Activated gamma-delta T cell treated with anti-CD3 and anti-CD28 coated beads, Interleukin-2, amount 50 U/mL, for 16 hours (primary cell): ENCODE results near the gene DAB2IP.

Experiments
- DNase-seq: peaks from one replicate; pipeline ENCODE4 v3.0.0-alpha.2; 2020; ENCODE audit warnings: low read depth

The DAB2IP gene

DNA sequence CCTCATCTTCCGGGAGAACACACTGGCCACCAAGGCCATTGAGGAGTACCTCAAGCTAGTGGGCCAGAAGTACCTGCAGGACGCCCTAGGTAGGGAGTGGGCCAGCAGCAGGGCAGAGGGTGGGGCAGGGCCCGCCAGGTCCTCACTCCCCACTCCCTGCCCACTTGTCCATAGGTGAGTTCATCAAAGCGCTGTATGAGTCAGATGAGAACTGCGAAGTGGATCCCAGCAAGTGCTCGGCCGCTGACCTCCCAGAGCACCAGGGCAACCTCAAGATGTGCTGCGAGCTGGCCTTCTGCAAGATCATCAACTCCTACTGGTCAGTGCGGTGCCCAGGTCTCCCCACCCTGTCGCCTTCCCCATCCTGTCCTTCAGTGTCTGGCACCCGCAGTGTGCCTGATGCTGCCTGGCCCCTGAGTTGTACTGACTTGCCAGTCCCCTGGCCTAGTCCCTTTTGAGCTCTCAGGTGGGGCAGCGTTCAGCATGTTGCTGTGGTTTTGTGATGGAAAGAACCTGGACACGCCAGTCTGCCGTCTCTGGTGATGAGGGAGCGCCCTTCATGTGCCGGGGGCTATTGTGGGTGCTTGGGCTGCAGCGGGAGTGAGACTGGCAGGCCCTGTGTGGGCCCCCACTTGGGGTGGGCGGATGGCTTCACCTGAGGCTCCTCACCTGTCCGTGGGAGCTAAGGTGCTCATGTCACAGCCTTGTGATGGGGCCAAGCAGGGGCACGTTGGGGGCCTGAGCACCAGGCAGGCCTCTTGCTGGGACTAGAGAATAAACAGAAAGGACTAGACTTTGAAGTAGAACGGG, 112.3 kb downstream of the DAB2IP start:
- DNase-seq, result no peak

DNA sequence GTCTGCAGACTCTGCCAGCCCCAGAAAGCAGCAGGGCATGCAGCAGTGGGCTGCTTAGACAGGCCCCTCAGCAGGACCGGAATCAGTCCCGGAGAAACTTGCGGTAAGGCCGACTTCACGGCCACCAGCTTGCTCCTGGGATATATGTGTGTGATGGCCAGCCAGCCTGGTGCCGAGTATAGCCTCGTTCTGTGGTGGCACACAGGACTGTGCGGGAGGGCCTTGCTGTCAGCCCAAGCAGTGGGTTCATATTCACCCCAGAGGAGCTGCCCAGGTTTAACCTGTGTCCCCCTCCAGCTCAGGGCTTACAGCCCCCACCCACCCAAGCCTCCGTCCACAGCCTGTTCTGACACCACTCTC, 112.9 kb downstream of the DAB2IP start:
- no peak for DNase-seq

DNA sequence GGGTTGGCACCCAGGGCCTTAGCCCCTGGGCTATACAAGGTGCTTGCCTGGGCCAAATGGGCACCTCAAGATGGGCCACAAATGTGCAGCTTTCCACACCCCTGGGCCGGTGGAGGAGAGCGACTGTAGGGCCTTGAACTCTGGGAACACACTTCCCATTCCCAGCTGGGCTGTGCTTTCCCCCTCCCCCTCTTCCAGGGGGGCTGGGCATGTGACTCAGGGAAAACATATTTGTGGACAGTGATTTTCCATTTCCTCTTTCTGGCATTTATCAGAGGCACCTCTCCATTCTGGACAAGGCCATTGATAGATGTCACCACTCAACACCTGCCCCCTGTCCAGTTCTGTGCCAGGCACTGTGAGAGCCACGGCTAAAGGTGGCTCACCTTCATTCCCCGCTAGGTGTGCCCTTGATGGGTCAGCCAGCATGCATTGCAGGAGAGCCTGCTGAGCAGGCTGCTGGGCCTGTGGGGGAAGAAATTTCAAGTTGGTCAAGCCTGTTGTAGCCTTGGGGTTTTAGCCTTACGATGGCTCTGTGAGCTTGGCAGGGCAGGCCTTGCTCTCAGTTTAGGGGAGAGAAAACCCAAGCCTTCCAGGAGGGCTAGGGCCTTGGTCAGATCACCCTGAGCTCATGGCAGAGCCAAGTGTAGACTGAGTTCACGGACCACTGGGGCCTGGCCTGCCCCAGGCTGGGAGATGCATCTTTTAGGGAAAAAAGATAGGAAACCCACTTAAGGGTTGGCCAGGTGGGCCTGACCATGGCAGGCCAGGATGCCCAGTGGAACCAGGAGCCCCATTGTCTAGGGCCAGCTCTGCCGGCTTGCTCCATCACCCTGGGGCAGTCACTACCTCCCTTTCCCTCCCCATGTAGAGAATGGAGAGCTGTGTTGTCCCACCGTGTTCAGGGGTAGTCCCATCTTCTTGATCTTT, 113.9 kb downstream of the DAB2IP start:
- DNase-seq, result no peak

DNA sequence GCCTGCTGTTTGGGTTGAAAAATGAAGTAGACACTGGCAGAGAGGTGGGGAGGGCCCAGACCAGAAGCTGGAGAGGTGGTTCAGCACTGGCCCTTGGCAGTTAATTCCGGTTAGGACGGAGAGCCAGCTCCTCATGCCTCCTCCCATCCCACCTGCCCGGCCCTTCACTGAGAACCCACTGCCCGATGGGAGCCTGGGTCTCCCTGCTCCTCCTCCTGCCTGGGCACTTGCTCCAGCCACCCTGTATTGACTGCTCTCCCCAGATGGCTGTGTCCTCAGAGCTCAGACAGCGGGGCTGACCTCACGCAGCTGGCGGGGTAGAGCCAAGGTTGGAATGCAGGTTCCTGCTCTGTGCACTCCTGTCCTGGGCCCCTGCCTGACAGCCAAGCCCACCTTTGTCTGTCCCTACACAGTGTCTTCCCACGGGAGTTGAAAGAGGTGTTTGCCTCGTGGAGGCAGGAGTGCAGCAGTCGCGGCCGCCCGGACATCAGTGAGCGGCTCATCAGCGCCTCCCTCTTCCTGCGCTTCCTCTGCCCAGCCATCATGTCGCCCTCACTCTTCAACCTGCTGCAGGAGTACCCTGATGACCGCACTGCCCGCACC, 114.7 kb downstream of the DAB2IP start:
- DNase-seq, result no peak

DNA sequence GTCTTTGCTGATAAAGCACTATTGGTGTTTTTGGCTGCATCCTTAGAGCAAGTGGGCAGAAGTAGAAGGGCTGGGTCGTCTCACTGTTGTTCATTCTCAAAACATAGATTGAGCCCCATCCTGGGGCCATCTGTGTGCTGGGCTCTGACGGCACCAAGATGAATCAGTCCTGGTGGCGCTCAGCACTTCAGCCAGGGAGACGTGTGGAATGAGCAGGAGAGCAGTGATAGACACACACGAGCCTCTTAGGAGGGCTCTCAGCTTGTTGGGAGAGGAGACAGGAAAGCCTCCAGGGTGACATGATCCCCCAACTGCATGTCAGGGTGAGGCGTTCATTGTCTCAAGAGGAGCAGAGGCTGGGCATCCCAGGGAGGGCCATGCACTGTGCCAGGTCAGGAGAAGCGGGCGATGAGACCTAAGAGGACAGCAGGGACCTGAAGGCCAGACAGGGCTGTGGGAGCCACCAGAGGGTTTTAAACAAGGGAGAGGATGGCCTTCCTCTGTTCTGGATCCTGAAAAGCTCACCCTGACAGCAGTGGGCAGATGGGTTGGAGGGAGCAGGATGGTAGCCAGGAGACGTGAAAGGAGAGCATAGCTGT, 115.8 kb downstream of the DAB2IP start:
- no peak for DNase-seq

DNA sequence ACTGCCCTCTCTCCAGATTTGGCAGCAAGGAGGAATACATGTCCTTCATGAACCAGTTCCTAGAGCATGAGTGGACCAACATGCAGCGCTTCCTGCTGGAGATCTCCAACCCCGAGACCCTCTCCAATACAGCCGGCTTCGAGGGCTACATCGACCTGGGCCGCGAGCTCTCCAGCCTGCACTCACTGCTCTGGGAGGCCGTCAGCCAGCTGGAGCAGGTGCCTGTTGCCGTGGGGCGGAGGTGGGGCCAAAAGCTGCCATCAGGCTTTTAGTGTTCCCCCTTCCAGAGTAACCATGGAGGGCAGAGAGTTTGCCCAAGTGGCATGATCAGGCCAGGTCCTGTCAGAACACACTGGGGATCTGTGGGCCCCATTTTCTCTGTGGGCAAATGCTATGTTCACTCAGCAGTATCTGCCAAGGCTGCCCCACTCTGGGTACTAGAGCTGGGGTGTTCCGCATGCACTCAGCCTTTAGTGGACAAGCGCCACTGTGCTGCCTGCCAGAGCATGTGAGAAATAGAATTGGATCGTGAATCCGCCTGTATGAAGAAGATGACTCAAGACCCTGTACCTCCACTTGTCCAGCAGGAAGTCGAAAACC, 117.1 kb downstream of the DAB2IP start:
- no peak for DNase-seq

DNA sequence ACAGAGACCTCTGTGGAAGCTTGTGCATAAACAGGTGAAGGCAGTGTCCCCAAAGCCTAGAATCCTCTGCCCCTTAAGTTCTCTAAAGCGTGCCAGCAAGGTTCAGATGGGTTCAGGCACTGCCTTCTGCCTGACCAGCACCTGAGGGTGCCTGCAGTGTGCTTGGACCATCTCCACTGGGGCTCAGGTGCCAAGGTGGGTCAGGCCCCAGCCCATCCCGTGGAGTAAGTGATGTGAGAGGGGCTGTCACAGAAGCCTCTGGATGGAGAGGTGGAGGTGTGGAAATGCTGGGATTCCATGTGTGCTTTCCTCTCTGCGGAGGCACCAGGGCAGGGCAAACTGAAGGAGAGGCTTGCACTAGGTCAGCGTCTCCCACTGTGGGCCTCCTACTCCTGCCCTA, 118.5 kb downstream of the DAB2IP start:
- no peak for DNase-seq

DNA sequence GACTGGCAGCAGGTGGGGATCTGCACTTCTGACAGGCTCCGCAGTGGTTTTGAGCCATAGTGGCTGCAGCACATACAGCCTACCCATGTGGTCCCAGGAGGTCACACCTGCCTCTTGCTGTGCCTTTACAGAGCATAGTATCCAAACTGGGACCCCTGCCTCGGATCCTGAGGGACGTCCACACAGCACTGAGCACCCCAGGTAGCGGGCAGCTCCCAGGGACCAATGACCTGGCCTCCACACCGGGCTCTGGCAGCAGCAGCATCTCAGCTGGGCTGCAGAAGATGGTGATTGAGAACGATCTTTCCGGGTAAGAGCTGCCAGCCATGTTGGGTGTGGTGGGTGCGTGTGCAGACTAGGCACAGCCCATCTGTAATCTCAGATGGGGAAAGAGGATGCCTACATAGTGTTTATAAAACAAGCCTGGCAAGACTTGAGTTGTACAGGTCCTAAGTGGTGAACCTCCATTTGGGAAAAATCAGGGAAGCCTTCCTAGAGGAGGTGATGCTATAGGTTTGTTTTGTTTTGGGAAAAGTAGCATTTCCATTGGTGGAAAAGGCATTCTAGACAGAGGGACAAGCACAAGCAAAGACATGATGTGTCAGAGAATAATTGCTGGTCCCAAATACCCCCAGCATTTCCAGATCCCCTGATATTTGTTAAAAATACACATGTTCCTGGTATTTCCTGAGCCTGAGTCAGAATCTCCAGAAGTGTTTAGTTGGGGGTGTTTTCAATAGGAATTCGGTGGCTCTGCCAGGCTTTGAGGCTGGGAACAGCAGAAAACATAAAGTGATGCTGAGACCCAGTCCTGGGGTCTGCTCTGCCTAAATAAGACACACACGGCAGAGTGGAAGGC, 119.2 kb downstream of the DAB2IP start:
- DNase-seq, result no peak

DNA sequence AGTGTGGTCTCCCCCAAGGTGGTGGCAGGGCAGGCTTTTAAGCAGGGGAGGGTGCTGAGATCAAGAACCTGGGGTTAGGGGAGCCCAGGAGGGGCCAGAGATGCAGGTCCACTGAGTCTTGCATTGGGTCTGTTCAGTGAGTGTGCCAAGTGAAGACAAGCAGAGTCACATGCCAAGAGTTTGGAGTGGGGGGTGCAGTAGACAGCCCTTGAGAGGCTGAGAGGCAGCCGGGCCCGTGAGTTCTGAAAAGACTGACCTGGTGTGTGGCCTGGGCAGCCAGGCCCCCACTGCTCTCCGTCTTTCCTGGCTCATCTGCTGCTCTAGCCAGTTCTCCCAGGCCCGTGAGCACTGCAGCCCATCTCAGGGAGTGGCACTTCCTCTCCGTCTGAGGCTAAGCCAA, 120.0 kb downstream of the DAB2IP start:
- no peak for DNase-seq

DNA sequence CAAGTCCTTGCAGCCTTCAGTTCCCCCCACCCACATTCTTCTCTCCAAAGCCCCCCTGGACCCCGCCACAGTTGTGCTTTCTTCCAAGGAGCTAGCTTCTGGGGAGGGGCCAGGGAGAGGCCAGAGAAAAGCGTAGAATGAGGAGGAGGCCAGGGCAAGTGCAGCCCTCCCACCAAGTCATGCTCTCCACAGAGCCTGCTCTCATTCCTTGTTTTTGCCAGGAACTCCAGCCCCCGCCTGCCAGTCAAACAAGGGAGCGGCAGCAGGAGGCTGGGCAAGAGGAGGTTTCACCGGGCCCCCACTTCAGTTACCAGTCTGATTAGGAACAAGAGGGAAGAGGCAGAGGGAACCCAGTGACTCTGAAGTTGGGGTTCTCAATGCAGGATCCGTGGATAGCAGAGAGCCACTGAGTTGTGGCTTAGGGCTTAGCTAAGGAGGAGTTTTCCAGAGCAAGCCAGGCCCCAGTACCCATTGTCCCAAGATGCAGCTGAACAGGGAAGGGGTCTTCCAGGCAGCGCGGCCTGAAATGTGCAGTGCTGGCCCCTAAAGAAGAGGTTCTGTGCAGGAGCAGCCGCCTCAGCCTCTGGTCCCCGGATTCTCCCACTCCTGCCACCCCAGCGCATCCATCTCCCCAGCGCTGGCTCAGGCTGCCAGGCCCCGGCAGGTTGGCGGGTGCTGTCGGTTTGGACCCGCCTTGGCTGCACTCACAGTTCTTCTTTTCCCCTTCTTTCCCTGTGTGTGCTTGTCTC, 120.6 kb downstream of the DAB2IP start:
- DNase-seq, result no peak

DNA sequence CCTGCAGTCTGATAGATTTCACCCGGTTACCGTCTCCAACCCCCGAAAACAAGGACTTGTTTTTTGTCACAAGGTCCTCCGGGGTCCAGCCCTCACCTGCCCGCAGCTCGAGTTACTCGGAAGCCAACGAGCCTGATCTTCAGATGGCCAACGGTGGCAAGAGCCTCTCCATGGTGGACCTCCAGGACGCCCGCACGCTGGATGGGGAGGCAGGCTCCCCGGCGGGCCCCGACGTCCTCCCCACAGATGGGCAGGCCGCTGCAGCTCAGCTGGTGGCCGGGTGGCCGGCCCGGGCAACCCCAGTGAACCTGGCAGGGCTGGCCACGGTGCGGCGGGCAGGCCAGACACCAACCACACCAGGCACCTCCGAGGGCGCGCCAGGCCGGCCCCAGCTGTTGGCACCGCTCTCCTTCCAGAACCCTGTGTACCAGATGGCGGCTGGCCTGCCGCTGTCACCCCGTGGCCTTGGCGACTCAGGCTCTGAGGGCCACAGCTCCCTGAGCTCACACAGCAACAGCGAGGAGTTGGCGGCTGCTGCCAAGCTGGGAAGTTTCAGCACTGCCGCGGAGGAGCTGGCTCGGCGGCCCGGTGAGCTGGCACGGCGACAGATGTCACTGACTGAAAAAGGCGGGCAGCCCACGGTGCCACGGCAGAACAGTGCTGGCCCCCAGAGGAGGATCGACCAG, 121.3 kb downstream of the DAB2IP start:
- no peak for DNase-seq

DNA sequence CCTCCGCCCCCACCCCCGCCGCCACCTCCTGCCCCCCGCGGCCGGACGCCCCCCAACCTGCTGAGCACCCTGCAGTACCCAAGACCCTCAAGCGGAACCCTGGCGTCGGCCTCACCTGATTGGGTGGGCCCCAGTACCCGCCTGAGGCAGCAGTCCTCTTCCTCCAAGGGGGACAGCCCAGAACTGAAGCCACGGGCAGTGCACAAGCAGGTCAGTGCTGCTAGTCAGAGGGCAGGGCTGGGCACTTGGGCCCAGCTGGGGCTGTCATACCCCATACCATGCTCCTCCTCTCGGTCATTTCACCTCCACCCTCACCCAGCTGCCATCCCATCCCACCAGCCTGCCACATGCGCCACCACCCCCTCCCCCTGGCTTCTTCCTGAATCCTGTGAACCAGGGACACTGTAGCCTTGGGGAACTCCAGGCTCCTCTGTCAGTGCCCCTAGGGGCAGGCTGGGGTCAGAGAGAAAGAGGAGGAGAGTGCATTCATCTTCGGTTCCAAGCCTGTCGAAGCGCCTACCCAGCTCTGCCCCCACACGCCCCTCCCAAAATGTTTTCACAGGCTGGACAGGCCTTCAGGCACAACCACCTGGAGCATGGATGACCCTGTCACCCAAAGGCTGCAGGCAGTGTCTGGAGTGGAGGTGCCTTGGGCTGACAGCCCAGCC, 122.0 kb downstream of the DAB2IP start:
- DNase-seq, result no peak

DNA sequence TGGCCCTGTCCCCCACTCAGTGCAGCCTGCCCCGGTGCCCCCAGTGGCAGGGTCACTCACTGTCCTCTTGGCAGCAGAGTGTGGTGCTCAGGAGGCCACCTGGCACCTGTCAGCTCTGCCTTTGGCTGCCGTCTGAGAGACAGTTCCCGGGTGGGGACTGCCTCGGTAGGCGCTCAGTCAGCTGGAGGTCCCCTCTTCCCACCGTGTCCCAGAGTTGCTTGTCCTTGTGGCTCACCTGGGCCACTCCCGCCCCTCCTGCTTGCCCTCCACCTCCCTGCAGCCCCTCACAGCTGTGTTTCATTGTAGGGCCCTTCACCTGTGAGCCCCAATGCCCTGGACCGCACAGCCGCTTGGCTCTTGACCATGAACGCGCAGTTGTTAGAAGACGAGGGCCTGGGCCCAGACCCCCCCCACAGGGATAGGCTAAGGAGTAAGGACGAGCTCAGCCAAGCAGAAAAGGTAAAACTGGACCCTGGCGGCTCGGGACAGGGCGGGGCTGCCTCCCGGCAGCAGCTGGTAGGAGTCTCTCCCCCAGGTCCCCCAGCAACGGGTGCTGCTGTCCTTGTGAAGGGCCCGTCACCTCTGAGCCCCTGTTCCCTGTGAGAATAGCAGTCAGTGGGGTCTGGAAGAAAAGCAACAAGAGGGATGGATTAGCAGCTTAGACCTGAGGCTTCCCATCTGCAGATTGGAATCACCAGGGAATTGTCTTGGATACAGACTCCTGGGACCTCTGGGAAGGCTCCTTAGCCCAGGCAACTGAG, 122.7 kb downstream of the DAB2IP start:
- DNase-seq, result no peak

DNA sequence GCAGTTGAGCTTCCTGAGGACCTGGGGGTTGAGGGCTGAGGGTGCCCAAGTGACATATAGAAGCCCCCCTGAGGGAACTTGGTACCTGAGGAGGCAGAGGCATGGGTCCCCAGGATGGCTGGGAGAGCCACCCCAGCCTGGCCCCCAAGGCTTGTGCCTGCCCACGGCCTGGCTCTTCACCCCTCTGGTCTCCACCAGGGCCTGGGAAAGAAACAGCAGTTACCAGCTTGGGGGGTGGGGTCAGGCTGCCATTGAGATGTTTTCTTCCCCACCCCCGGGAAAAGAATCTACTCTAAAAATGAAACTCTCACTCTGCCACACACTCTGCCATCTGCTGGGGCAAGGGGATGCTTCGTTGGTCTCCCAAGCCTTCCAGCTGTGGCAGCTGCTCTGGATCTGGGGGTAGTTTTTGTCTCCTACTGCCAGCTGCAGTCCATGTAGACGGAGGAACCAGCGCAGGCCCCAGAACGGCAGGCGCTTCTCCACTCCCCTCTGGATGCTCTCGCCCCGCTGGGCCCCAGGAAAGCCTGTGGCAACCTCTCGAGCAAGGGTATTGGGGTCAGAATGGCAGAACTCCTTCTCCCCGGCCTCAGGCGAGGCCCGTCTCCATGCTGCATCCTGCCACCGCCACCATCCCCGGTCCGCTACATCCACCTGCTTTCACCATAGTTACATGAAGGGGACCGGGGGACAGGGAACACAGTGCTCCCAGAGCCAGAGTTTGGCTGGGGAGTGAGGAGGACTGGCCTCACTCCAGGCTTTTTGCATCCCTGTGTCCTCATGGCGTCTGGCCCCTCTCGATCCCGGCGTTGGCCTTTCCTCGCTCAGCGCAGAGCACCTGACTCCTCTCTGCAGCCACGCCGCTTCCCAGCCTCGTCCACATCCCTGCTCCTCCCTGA, 123.5 kb downstream of the DAB2IP start:
- no peak for DNase-seq

DNA sequence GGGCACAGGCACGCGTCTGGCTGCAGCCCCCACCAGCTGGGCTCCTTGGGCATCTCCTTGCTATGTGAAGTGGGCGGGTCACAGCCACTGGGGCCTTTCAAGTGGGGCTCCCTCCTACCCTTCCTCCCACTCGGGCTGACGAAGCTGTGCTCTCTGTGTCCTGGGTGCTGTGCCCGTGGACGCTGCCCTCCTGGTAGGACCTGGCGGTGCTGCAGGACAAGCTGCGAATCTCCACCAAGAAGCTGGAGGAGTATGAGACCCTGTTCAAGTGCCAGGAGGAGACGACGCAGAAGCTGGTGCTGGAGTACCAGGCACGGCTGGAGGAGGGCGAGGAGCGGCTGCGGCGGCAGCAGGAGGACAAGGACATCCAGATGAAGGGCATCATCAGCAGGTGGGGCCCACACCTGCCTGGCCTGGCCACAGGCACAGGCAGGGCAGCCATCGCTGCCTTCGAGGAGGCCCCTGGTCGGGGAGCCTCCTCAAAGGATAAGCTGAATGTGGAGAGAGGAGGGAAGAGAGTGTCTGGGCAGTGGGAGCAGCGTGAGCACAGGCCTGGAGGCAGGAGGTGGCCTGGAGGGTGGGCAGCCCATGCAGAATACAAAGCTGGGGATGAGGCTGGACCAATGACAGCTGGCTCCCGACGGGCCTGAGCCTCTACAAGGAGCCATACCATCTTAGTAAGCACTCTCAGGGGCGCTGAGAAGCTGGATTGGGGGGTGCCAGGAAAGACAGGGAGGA, 124.7 kb downstream of the DAB2IP start:
- DNase-seq, result no peak

DNA sequence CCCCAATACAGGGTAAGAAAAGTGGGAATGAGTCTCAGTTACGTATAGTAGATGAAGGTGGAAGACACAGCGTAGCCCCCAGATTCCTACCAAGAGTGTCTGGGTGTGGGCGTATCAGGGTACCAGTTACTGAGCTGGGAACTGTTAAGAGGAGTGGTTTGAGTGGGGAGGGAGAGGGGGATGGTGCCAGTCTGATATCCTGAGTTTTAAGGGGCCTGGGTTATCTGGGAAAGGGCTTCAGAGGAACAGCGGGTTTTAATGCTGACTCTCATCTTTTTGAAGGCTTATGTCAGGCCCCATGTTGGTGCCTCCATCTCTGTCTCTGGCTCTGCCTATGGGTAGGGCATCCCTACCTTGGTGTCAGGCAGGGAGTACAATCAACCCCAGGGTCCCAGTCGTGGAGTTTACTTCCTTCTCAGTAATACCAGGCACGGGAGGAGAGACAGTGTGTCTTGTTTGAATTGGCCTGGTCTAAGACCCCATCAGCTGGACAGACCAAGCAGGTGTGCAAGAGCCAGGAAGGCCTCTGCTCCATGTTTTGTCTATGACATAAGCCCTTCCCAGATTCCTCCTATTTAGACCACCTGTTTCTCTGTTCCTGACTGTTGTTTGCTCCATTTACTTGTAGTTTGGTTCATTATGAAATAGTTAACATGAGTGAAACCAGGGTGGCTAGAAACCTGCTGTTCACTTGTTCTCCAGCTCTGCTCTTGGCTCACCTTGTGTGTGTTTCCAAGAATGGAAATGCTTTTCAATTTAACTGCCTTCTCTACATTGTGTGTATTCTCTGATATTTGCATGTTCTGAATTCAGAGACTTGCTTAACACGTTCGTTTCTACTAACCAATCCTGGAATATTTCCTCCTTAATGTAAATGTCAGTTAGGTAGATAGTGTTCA, 125.6 kb downstream of the DAB2IP start:
- no peak for DNase-seq
